ENCODE measurements around the gene ATP2A3.

DNA sequence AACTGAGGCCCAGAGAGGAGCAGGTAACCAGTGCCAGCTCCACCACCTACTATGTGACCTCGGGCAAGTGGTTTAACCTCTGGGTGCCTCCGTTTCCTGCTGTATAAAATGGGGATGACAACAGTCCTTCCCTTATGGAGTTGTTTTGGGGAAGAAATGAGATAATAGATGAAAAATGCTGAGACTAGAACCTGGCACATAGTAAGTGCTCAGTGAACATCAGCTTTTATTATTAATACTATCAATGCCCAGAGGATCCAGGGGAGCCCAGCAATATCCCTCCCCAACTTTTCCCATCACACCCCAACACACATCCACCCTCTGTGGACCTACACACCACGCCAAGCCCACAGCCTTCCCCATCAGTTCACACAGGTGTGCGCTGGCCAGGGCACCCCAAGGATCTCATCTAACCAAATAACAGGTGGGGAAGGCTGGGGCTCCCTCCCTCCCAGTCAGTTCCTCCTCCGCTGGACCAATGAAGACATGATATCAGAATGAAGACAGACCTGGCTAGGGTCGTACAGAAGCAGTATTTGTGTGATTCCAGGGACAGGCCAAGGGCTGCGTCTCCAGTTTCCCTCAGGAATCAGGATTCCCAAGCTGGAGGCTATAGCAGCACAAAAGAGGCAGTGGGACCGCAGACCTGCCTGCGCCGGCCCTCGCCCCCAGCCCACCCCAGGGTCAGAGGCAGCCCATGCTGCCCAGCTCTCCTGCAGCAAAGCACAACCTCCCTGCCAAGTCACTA, 1.8 kb downstream of the ATP2A3 start:
- TF ChIP-seq POLR2A (IDR thresholded peaks at IDR 0.05) = no peak
- TF ChIP-seq, protein P1, sequence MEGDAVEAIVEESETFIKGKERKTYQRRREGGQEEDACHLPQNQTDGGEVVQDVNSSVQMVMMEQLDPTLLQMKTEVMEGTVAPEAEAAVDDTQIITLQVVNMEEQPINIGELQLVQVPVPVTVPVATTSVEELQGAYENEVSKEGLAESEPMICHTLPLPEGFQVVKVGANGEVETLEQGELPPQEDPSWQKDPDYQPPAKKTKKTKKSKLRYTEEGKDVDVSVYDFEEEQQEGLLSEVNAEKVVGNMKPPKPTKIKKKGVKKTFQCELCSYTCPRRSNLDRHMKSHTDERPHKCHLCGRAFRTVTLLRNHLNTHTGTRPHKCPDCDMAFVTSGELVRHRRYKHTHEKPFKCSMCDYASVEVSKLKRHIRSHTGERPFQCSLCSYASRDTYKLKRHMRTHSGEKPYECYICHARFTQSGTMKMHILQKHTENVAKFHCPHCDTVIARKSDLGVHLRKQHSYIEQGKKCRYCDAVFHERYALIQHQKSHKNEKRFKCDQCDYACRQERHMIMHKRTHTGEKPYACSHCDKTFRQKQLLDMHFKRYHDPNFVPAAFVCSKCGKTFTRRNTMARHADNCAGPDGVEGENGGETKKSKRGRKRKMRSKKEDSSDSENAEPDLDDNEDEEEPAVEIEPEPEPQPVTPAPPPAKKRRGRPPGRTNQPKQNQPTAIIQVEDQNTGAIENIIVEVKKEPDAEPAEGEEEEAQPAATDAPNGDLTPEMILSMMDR (IDR thresholded peaks at IDR 0.05) = no peak
